Measurements from ENCODE around the gene FLOT1. TPM values are rescaled to one million over a fixed set of nuclear protein-coding genes. Genes with fewer than 3 reads are reported as not detected.
A peak's percentile ranks its signal among the peaks of the same experiment; 100 is the strongest.

FLOT1 gene
- total and polyA plus RNA-seq, 7 donors = 141 to 206 (median 174) TPM

DNA sequence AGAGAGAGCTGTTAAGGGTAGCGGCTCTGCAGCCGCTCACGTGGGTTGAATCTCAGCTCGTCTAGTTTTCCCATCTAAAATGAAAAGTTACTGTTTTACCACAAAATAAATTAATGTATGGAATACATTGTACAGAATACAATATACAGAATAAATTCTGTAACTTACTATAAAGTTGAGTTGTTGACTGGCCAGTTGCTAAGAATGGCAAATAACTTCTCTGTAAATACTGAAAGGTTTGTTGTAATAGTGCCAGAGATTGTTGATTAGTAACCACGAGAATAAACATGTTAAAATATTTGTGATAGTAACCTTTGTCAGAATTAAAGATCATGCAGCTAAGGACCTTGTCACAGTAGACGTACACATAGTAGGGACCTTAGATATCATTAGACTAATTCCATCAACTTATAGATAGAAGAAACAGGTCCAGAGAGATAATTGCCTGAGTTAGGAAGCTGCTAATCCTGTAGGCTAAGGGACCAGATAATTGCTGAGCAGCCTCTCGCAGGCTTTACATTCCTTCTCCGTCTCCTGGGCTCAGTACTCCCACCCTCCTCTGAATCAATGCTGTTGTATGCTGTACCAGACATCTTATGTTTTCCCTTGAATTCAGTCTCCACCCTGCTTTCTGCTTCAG, 51.2 kb downstream of the FLOT1 start:
- Histone ChIP-seq H3K27me3 (no peaks in the 10 kb centered on the region), H3K4me1 (peaks cover 0 to 40% (median 33%) of the 10 kb centered on the region in 4 donors), H3K4me3 (peak overlapping the region; percentile 59 to 71 (median 65)), H3K9me3 (no peaks in the 10 kb centered on the region), H3K27ac (peak overlapping the region; percentile 94 to 99 (median 98)), H3K36me3 (no peaks in the 10 kb centered on the region)
- no peak for TF ChIP-seq EP300 (IDR thresholded peaks at IDR 0.05)
- TF ChIP-seq POLR2A (IDR thresholded peaks at IDR 0.05) = no peak
- TF ChIP-seq, protein P1, sequence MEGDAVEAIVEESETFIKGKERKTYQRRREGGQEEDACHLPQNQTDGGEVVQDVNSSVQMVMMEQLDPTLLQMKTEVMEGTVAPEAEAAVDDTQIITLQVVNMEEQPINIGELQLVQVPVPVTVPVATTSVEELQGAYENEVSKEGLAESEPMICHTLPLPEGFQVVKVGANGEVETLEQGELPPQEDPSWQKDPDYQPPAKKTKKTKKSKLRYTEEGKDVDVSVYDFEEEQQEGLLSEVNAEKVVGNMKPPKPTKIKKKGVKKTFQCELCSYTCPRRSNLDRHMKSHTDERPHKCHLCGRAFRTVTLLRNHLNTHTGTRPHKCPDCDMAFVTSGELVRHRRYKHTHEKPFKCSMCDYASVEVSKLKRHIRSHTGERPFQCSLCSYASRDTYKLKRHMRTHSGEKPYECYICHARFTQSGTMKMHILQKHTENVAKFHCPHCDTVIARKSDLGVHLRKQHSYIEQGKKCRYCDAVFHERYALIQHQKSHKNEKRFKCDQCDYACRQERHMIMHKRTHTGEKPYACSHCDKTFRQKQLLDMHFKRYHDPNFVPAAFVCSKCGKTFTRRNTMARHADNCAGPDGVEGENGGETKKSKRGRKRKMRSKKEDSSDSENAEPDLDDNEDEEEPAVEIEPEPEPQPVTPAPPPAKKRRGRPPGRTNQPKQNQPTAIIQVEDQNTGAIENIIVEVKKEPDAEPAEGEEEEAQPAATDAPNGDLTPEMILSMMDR (IDR thresholded peaks at IDR 0.05) = no peak
- TF ChIP-seq POLR2AphosphoS5 (IDR thresholded peaks at IDR 0.05) = no peak
- no peak for DNase-seq
- intact Hi-C loops (cut with DNase I) = no loop called here
- WGBS, 2 donors = 12 to 26% methylated on average over 8 of the region's 8 CpGs

DNA sequence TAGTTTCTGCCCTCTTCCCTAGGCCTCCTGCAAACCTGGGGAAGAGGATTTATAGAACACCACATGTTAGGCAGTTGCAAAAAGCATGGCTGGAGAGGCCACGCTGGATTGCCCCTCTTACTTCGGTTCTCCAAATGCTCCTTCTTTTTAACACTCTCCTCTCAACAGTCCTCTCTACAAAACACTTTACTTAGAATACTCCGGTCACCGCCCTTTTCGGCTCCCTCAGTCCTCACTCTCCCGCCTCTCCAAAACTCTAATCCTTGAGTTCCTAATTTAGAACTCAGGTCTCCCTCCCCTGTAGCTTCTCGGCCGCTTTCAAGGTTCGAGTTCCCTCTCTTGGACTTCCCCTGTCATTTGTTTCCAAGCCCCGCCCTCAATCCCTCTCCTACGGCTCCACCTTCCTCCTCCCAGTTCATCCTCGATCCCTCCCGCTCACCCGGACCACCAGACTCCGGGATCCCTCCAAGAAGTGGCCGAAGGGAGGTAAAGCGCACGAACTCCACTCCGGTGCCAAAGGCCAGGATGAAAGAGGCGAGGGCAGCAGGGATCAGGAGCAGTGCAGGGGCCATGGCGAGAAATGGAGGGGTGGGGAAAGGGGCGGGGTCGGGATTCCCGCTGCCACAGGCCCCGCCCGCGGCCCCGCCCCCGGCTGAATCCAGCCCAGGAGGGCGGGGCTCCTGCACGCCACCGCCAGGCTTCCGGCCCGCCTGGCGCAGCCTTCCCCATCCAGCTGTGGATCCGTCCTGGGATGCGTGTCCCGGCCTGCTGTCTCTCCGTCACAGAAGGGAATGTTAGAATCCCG, 51.9 kb downstream of the FLOT1 start, which contains the start of gene NRM:
TSS of gene NRM (minus strand) at position 582 of the 805 bp plus-strand sequence. CDS start at position 572, 10 bp downstream.
- peak; percentile 97 for DNase-seq
- intact Hi-C loops (cut with DNase I) = no loop called here
- Histone ChIP-seq H3K27ac (peak within 1 kb of the TSS; percentile 94 to 99 (median 98)), H3K27me3 (no peaks in the 10 kb centered on the region), H3K4me3 (peak within 1 kb of the TSS; percentile 59 to 71 (median 65)), H3K9me3 (no peaks in the 10 kb centered on the region), H3K36me3 (no peaks in the 10 kb centered on the region), H3K4me1 (peaks cover 0 to 45% (median 38%) of the 10 kb centered on the region in 4 donors)
- 1% methylated on average over 40 of the region's 40 CpGs for WGBS, 2 donors
- TF ChIP-seq, protein P1 (IDR thresholded peaks at IDR 0.05) = no peak
- TF ChIP-seq POLR2AphosphoS5 (IDR thresholded peaks at IDR 0.05) = peak; percentile 41 to 83 (median 76)
- peak in 1 of 2 donors; percentile 30 for TF ChIP-seq POLR2A (IDR thresholded peaks at IDR 0.05)
- TF ChIP-seq EP300 (IDR thresholded peaks at IDR 0.05) = no peak

DNA sequence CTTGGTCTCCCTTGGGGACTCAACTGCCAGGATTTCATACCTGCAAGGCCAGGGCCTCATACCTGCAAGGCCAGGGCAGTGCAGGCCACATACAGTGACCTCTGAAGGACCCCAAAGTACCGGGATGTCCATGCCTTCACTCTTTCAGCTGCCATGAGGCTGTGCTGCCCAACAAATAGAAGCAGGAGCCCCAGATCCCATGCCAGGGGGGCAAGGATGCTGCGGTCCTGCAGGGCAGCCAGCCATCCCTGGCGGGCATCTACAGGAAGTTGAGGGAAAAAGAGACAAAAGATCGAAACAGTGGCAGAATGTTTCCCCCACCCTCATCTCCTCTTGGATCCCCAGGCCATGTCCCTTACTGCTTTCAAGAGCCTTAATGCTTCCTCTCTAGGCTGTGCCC, 52.5 kb downstream of the FLOT1 start:
- intact Hi-C loops (cut with DNase I) = no loop called here
- peak overlapping the region; percentile 94 to 99 (median 98) for H3K27ac ChIP-seq
- TF ChIP-seq EP300 (IDR thresholded peaks at IDR 0.05) (no peak), POLR2A (IDR thresholded peaks at IDR 0.05) (no peak), POLR2AphosphoS5 (IDR thresholded peaks at IDR 0.05) (no peak)
- TF ChIP-seq, protein P1 (IDR thresholded peaks at IDR 0.05) = no peak
- 45 to 72% methylated on average over 4 of the region's 4 CpGs for WGBS, 2 donors
- H3K9me3 ChIP-seq = no peaks in the 10 kb centered on the region
- no peak for DNase-seq
- H3K27me3 ChIP-seq = no peaks in the 10 kb centered on the region
- peaks cover 0 to 51% (median 44%) of the 10 kb centered on the region in 4 donors for H3K4me1 ChIP-seq
- peak overlapping the region in 3 of 4 donors; percentile 59 to 68 (median 62) for H3K4me3 ChIP-seq
- H3K36me3 ChIP-seq = no peaks in the 10 kb centered on the region

DNA sequence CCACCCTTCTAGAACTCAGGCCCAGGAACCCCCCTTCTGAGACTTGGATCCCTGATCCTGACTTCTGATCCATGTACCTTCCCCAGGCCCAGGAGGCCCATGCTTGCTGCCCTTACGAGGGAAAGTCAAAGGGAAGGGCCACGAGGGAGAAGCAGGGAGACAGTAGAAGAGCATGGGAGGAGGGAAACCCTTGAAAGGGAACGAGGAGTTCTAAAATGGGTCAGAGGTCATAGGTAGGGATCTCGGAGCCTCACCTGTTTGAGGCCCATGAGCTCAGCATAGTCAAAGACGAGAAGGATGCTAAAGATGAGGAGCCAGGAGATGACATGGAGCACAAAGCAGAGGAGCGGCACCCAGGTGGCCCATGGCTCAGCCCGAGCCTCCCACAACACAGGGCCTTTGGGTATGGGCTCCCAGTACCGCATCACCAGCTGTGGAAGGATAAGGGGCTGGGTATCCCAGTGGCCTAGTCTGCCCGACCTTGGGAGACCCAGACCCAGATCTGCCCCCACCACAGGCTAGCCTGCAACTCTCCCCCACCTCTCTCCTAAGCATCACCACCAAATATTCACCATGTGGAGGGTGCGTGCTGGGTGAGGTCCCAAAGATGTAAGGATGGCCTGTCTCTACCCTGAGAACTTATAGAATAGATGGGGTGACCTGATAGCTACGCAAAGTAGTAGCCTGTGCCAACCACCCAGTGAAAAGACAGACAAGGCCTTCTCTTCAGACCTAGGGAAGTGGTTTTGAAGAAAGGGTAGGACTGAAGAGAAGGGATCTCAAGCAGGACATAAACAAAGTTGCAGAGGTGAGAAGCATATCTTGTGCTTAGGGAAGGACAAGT, 53.2 kb downstream of the FLOT1 start:
- Histone ChIP-seq H3K4me3 (no peak overlapping the region), H3K4me1 (peaks cover 0 to 58% (median 51%) of the 10 kb centered on the region in 4 donors), H3K27me3 (no peaks in the 10 kb centered on the region), H3K36me3 (no peaks in the 10 kb centered on the region), H3K27ac (peak overlapping the region; percentile 94 to 99 (median 98)), H3K9me3 (no peaks in the 10 kb centered on the region)
- DNase-seq = peak; percentile 48
- 85 to 90% methylated on average over 11 of the region's 11 CpGs for WGBS, 2 donors
- intact Hi-C loops (cut with DNase I) = no loop called here
- TF ChIP-seq, protein P1 (IDR thresholded peaks at IDR 0.05) = no peak
- no peak for TF ChIP-seq EP300 (IDR thresholded peaks at IDR 0.05)
- no peak for TF ChIP-seq POLR2AphosphoS5 (IDR thresholded peaks at IDR 0.05)
- no peak for TF ChIP-seq POLR2A (IDR thresholded peaks at IDR 0.05)
